HG03457 (cell line): ENCODE results near the gene CAPZB.

Experiments
- ATAC-seq: cut with Tn5 transposase; IDR thresholded peaks from one replicate; pipeline ENCODE4 v1.9.1; 2021; ENCODE audit warnings: moderate number of reproducible peaks; ENCODE audit not compliant: unreplicated experiment

CAPZB gene

GRCh38 chr1:19472174-19472573 is 13.2 kb downstream of the CAPZB start:
- no peak for ATAC-seq

- ATAC-seq, result no peak
These were observed 16.3 kb downstream of the CAPZB start for GRCh38 chr1:19469004-19469403.

- no peak for ATAC-seq
These were observed 16.9 kb downstream of the CAPZB start for GRCh38 chr1:19468397-19468956.

- no peak for ATAC-seq
These were observed 17.8 kb downstream of the CAPZB start for GRCh38 chr1:19467199-19468187.

GRCh38 chr1:19466112-19466561 is 19.2 kb downstream of the CAPZB start:
- ATAC-seq, result no peak

GRCh38 chr1:19465650-19466049 is 19.7 kb downstream of the CAPZB start:
- no peak for ATAC-seq

- ATAC-seq, result no peak
These were observed 20.2 kb downstream of the CAPZB start for GRCh38 chr1:19465123-19465522.

- no peak for ATAC-seq
These were observed 20.6 kb downstream of the CAPZB start for GRCh38 chr1:19464696-19465095.

- no peak for ATAC-seq
These were observed 21.9 kb downstream of the CAPZB start for GRCh38 chr1:19463504-19463803.

- ATAC-seq, result no peak
These were observed 22.4 kb downstream of the CAPZB start for GRCh38 chr1:19462781-19463503.

- no peak for ATAC-seq
These were observed 24.2 kb downstream of the CAPZB start for GRCh38 chr1:19461220-19461554.

GRCh38 chr1:19460535-19461219 is 24.7 kb downstream of the CAPZB start:
- no peak for ATAC-seq

- ATAC-seq, result no peak
These were observed 26.4 kb downstream of the CAPZB start for GRCh38 chr1:19458815-19459417.

GRCh38 chr1:19457607-19458006 is 27.7 kb downstream of the CAPZB start:
- no peak for ATAC-seq

- no peak for ATAC-seq
These were observed 28.3 kb downstream of the CAPZB start for GRCh38 chr1:19456968-19457441.

GRCh38 chr1:19455353-19455752 is 30.0 kb downstream of the CAPZB start:
- ATAC-seq, result no peak

- ATAC-seq, result no peak
These were observed 30.8 kb downstream of the CAPZB start for GRCh38 chr1:19454265-19455146.

- no peak for ATAC-seq
These were observed 31.6 kb downstream of the CAPZB start for GRCh38 chr1:19453741-19454201.

GRCh38 chr1:19452221-19452663 is 33.1 kb downstream of the CAPZB start:
- no peak for ATAC-seq
